ENCODE measurements around the gene RCAN3.
A peak's percentile ranks its signal among the peaks of the same experiment; 100 is the strongest.
"Not testable (repeated sequence)": the region's sequence is repeated elsewhere in the genome, so short reads cannot be mapped to it uniquely, and the experiment has no call there.

The RCAN3 gene

GRCh38 chr1:24515671-24516209 is 13.1 kb downstream of the RCAN3 start:
- not testable (repeated sequence) for DNase-seq

GRCh38 chr1:24516506-24516905 is 13.9 kb downstream of the RCAN3 start:
- DNase-seq: no peak

GRCh38 chr1:24517898-24518297 is 15.3 kb downstream of the RCAN3 start:
- no peak for DNase-seq

GRCh38 chr1:24520282-24520681 is 17.6 kb downstream of the RCAN3 start:
- not testable (repeated sequence) for DNase-seq

GRCh38 chr1:24525606-24526005 is 23.0 kb downstream of the RCAN3 start:
- DNase-seq: no peak

- DNase-seq: no peak
These were observed 23.4 kb downstream of the RCAN3 start for GRCh38 chr1:24526045-24526444.

GRCh38 chr1:24526940-24527542 is 24.4 kb downstream of the RCAN3 start:
- DNase-seq: peak; percentile 16

- DNase-seq: no peak
These were observed 26.1 kb downstream of the RCAN3 start for GRCh38 chr1:24528744-24529143.

GRCh38 chr1:24529292-24529691 is 26.7 kb downstream of the RCAN3 start:
- DNase-seq: not testable (repeated sequence)

GRCh38 chr1:24535021-24535424 is 32.4 kb downstream of the RCAN3 start:
- DNase-seq: no peak

- no peak for DNase-seq
These were observed 33.1 kb downstream of the RCAN3 start for GRCh38 chr1:24535778-24536177.

- DNase-seq: no peak
These were observed 33.8 kb downstream of the RCAN3 start for GRCh38 chr1:24536391-24536840.

GRCh38 chr1:24540051-24540905 is 37.6 kb downstream of the RCAN3 start:
- DNase-seq: no peak

GRCh38 chr1:24540906-24541710 is 38.5 kb downstream of the RCAN3 start:
- DNase-seq: no peak

GRCh38 chr1:24541711-24542346 is 39.2 kb downstream of the RCAN3 start:
- no peak for DNase-seq

- no peak for DNase-seq
These were observed 41.6 kb downstream of the RCAN3 start for GRCh38 chr1:24544239-24544638.

- DNase-seq: no peak
These were observed 43.0 kb downstream of the RCAN3 start for GRCh38 chr1:24545662-24546061.

- no peak for DNase-seq
These were observed 44.6 kb downstream of the RCAN3 start for GRCh38 chr1:24547195-24547594.

GRCh38 chr1:24548070-24548469 is 45.4 kb downstream of the RCAN3 start:
- no peak for DNase-seq

- DNase-seq: not testable (repeated sequence)
These were observed 46.6 kb downstream of the RCAN3 start for GRCh38 chr1:24549210-24549609.

- DNase-seq: no peak
These were observed 48.8 kb downstream of the RCAN3 start for GRCh38 chr1:24551290-24551959.

GRCh38 chr1:24551960-24552571 is 49.4 kb downstream of the RCAN3 start:
- DNase-seq: no peak

All from NCI-H1694 treated with DMSO at 0.1 percent for 48 hours (cell line).